T-helper 2 cell treated with Interferon-gamma antibody and Interleukin-4, amounts not matched to agents 100 ng/mL and 5 ng/mL, for 36 hours (primary cell): ENCODE measurements around the gene SLC16A13. TPM values are rescaled to one million over a fixed set of nuclear protein-coding genes. Genes with fewer than 3 reads are reported as not detected.

ENCODE experiments used
- intact Hi-C: fragments of 100-400 bp; cut with micrococcal nuclease; formaldehyde crosslinking; loops from one replicate; pipeline ENCODE4 v1.15.1; 2023
- total RNA-seq: library from RNA; stranded (reverse); gene quantifications from 2 replicates; pipeline ENCODE4 v1.2.3, GENCODE V29; 2022

Gene SLC16A13
- total RNA-seq, 1 donor from 2014 or later = 19.5 TPM

DNA sequence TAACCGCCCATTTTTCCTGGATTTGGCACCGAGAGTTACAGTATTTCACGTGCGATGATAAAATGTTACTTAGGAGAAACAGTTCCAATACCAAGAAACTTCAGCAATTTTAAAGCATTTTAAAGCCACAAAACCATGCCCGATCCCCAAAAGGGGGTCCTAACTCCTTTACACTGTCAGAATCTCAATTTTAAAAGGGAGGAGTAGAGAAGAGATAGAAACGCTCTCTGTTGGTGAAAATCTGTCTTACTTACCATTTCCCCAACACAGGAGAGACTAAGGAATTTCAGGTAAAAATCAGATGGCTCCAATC lies 23.9 kb upstream of the SLC16A13 start:
- intact Hi-C loops = loop anchor here (5.0 to 10.0 kb wide), 4 partner anchors 170 to 1527 kb away; partner anchors contain the start of genes DERL2, MIS12 and NLRP1

DNA sequence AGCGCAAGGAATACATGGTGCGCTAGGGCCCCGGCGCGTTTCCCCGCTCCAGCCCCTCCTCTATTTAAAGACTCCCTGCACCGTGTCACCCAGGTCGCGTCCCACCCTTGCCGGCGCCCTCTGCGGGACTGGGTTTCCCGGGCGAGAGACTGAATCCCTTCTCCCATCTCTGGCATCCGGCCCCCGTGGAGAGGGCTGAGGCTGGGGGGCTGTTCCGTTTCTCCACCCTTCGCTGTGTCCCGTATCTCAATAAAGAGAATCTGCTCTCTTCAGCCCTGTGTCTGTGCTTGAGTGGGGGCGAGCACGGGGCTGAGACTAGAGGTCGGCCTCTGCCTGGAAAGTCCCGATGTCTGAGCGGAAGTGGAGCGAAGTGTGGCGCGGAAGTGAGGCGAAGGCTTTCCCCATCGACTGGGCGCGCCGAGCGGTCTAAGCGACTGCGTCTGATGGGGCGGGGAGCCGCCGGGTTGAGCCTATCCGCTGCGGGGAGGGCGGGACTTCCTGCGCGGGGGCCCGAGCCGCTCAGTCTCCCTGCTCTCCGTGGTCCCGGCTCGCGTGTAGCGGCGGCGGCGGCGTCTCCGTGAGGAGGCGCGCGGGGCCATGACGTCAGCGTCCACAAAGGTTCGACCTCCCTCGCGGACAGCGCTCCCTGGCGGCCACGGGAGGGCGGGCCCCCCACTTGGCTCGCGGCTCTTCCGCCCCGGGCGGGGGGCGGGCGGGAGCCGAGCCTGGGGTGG lies 21.4 kb upstream of the SLC16A13 start:
- intact Hi-C loops = loop anchor here (1.0 to 10.0 kb wide), 8 partner anchors 8 to 1530 kb away; partner anchors contain the start of genes DERL2, KIAA0753, MIS12 and NLRP1

DNA sequence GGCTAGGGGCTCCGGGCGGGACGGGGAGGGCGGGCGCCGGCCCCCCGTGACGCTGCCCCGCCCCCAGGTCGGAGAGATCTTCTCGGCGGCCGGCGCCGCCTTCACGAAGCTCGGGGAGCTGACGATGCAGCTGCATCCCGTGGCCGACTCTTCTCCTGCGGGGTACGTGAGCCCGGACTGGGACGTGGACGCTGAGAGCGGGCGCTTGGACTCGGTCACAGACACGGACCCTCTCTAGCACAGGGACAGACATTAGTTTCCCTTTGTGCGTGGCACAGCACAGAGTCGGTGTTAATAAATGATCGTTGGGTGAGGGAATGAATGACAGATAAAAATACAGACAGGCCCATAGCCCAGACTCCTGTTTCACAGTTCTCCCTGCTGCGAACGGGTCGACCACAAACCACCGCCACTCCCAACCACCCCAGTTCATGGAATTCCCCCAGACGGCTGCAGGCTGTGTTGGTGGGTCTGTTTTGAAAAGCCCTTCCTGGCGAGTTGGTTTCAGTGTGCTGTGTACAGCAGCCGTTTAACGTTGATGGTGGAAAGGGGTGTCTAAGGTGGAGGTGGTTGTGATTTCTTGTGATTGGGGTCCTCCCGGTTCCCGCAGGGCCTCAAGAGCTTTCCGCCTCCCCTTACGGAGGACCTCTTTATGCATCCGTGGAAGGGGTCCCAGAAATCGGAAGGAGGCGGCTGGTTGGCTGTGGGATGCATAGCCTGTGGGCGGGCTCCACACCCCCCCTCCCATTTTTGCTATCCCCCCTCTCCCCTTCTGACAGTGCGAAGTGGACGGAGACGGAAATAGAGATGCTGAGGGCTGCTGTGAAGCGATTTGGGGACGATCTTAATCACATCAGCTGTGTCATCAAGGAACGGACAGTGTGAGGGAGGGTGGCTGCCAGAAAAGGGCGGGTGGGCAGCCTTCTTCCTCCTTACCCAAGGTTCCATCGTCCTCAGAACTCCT lies 20.5 kb upstream of the SLC16A13 start:
- intact Hi-C loops = loop anchor here (1.0 to 10.0 kb wide), 8 partner anchors 7 to 1530 kb away; partner anchors contain the start of genes DERL2, KIAA0753, MIS12 and NLRP1

DNA sequence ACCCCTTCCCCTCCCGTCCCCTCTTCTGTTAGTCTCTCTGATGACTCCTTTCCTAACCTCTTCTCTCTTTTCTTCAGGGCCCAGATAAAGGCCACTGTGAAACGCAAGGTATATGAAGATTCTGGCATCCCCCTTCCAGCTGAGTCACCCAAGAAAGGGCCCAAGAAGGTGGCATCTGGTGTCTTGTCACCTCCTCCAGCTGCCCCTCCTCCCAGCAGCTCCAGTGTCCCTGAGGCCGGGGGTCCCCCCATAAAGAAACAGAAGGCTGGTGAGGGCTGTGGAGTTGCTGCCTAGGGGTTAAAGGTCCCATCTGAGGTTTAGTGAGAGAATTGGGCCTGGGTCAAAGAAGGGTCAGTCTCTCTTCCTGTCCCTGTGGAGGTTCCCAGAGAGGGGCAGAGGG lies 19.4 kb upstream of the SLC16A13 start:
- intact Hi-C loops = loop anchor here (10.0 kb wide), 2 partner anchors 1432 to 1532 kb away; partner anchors contain the start of genes DERL2, MIS12 and NLRP1

DNA sequence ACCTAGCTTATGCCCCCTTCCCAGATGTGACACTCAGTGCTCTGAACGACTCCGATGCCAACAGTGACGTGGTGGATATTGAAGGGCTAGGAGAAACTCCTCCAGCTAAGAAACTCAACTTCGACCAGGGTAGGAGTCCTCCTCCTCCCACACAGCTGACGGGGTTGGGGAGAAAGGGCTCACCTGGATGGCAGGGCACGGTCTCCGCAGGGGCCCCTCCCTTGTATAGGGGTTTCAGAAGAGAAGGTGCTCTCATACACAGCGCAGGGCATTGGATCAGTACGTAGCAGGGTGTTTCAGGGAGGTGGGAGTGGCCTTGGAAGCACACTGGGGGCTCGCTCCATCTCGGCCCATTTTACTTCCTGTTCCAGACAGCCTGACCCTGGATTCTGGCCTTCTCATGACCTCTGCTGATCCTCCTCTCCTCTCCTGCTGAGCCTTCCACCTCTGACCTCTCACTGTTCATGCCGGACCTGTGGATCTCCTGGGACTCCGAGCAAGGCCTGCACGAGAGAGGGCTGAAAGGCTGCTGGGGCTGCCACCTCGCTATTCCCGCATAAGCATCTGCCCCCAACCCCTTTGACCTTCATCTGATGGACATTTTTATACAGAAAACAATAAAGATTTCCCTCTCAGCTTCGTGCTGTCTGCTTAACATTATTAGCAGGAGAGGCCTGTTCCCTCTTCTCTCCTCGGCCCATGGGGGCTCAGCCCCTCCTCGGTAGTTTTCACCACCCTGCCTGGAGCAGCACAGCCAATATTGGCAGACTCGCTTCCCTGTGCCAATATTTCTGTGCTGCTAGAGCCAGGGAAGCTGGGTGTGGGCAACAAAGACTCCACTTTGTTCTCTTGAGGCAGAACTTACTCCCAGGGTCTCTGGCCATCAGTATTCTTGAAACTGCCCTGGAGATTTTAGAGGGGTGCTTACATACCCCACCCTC lies 18.7 kb upstream of the SLC16A13 start:
- intact Hi-C loops = loop anchor here (10.0 kb wide), 2 partner anchors 1432 to 1532 kb away; partner anchors contain the start of genes DERL2, MIS12 and NLRP1

DNA sequence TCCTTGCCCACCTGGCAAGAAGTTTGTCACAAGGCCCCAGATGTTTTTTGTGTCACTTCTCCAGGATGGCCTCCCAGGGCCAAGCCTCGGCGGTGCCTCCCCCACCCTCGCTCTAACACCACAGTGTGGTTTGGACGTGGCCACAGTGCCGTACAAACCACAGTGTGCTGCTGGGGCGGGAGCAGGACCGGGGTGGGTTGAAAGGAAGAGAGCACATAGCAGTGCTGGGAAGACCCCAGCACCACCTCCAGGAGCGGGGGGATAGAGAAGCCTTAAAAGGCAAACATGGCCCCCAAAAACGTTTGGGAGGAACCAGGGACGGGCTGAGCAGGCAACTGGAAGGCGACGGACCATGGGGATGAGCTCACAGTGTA lies 18.0 kb upstream of the SLC16A13 start:
- intact Hi-C loops = loop anchor here (10.0 kb wide), 2 partner anchors 1433 to 1533 kb away; partner anchors contain the start of genes DERL2, MIS12 and NLRP1

DNA sequence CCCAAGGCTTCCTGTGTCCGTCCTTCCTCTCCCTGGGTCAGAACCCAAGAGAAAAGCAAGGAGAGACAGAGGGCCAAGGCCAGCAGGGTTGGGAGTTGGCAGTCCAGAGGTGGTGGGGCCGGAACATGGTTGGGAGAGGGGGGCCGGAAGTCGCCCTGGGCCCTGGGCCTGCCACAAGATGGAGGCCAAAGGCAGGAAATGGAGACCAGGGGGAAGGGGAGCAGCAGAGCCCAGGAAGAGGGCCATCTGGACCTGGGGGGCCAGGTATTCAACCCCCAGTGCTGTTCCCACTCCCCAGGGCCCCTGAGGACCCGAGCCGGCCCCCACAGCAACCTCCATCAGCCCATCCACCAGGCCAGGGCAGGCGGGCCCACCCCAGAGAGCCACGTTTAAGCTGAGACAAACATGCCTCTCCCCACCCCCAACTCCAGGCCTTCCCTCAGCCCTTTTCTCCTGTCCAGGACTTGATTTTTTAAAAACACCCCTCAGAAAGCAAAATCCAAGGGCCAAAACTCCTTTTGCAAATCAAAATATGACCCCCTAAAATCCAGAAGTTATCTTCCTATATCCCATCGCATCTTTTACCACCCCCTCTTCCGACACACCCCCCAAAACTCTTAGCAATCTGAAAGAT lies 17.4 kb upstream of the SLC16A13 start:
- intact Hi-C loops = loop anchor here (10.0 kb wide), 2 partner anchors 1434 to 1534 kb away; partner anchors contain the start of genes DERL2, MIS12 and NLRP1

DNA sequence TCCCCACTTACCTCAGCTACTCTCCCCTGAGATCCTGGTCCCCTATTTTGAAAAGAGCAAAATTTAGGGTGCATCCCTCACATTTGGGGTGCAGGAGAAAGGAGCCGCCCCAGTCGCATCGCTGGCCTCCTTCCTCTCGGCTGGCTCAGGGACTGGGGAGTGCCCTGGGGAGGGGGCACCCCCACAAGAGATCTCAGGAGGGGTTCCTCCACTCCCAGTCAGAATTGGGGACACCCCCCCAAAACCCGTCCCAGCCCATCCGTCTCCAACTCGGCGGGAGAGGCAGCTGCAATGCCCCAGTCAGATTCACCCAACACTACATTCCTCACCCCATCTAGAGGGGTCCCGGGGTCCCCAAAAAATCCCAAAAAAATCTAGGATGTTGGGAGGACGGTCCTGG lies 16.4 kb upstream of the SLC16A13 start:
- intact Hi-C loops = loop anchor here (10.0 kb wide), 2 partner anchors 1435 to 1535 kb away; partner anchors contain the start of genes DERL2, MIS12 and NLRP1

DNA sequence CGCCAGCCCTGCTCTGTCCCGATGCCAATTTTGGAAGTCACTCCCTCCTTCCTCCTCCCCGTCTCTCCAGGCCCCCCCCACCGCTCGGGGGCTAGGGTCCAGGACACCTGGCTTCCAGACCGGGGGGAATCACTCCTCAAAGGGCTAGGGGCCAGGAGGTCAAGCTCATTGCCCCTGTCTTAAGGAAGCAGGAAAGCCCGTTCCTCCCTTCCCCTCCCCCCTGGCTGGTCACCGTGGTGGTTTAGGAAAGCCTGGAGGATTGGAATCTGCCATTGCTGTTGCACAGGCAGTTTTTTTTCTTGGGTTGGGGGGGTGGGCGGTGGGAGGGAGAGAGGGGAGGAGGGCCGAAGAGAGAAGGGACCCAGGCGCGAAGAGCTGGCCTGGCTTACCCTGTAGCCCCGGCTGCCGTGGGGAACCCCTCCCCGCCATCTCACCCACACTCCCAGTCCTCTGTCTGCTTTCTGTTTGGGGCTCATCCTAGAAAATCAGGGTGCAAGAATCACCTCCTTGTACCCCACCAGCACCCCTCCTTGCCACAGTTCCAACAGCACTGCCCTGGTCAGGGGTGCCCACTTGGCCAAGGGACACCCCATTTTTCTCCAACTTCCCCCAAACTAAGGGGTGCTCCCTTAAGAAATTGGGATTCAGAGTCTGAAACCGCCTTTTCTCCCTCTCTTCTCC lies 15.8 kb upstream of the SLC16A13 start:
- intact Hi-C loops = loop anchor here (5.0 to 10.0 kb wide), 3 partner anchors 108 to 1535 kb away; partner anchors contain the start of genes DERL2, MIS12 and NLRP1

DNA sequence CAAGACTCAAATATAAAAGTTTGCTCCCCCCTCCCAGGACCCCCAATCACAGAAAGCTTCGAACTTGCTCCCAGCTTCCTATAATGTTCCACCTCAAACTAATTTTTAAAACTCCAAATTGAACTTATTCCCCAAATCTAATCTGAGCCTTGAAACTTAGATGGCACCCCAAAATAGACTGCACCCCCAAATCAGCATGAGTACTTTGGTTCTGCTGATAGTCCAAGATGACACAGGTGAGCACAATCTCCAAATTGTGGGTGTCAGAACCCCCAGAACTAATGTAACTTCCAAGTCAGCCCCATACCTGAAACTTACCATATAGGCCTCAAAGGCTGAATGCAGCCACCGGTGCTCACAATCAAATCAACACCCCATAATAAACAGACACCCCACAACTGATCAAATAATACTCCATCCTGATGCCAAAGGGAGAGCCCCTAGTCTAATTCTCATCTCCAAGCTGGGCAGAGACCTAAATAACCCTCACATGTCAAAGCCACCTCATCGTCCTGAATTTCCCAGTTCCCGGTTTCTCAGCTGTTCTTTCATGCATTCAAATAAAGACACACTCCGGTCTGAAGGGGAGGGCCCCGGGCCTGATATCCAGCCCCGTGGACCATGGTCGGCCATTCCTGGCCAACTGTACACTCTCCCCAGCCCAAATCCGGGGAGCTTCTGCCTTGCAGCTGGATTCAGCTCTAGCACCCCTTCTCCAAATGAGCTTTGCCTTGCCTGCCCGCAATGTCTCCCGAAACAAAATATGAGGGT lies 14.7 kb upstream of the SLC16A13 start:
- intact Hi-C loops = loop anchor here (5.0 kb wide), 1 partner anchor 109 kb away; no protein-coding TSS in a partner anchor

DNA sequence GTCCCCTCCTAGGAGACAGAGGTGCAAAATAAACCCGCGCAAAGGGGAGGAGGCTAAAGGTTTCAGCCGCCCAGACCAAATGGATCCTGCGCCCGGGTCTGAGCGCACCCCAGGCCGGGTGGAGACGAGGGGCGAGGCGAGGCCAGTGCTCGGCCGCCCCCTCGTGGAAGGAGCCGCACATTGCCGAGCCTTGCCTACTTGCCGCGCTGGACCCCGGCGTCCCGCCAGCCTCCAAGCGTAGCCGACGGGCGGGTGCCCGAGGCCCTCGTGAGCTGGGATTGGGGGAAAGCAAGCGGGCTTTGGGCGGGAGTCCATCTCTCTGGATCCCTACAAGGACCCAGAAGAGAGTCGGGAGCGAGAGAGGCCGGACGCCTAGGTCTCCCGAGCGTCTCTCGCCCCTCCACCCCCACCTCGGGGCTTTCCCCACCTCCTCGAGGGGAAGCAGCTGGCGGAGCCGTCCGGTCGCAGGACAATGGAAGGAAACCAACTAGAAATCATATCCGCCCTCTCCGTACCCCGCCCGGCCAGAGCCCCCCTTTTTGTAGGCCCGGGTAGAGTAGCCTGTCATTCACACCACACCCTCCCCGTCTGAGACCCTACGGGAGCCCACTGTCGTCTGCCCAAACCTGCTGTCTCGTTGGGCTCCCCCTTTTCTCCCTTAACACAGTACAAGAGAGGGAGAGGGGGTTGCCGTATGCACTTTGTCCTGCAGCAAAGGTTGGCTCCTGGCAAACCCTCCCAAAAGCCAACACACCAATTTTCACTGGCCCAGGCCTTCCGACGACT lies 13.6 kb upstream of the SLC16A13 start:
- intact Hi-C loops = loop anchor here (1.0 to 5.0 kb wide), 2 partner anchors 8 to 110 kb away; a partner anchor contains a TSS

DNA sequence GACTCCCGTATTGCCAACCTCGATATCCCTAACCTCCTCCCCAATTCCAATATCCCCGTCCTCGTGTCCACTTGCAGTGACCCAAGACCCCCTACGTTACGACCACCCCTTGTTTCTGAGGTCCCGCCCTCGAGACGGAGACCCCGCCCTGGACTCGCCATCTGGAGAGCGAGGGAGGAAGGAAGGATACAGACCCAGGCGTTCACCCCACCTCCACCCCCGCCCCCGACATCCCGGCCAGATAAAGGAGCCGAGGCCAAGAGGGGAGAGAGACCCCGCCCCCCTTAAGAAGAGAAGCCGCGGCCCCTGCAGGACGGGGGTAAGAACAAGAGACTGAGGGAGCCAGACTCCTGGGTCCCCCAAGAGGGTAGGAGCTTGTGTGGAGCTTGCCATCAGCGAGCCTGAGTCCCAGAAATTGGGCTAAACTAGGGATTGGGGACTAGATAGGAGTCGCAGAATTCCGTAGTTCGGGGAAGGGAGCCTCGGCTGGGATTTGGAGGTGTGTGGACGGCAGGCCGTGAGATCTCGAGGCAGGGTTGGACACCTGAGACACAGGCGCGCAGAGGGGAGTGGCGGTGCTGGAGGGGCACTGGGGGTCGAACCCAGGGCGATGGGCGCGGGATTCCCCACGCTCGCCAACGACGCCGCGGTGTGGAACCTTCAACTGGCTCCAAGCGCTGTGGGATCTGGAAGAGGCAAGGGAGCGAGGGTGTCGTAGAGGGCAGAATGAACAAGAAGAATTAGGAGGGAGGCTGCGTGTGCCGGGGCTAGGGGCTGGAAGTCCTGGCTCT lies 12.8 kb upstream of the SLC16A13 start, which contains the start of gene BCL6B:
Gene BCL6B (plus strand): TSS at position 270 of the 791 bp plus-strand sequence. CDS start 622 bp downstream, outside the sequence.
- intact Hi-C loops = loop anchor here (1.0 to 5.0 kb wide), 3 partner anchors 9 to 111 kb away; a partner anchor contains a TSS

DNA sequence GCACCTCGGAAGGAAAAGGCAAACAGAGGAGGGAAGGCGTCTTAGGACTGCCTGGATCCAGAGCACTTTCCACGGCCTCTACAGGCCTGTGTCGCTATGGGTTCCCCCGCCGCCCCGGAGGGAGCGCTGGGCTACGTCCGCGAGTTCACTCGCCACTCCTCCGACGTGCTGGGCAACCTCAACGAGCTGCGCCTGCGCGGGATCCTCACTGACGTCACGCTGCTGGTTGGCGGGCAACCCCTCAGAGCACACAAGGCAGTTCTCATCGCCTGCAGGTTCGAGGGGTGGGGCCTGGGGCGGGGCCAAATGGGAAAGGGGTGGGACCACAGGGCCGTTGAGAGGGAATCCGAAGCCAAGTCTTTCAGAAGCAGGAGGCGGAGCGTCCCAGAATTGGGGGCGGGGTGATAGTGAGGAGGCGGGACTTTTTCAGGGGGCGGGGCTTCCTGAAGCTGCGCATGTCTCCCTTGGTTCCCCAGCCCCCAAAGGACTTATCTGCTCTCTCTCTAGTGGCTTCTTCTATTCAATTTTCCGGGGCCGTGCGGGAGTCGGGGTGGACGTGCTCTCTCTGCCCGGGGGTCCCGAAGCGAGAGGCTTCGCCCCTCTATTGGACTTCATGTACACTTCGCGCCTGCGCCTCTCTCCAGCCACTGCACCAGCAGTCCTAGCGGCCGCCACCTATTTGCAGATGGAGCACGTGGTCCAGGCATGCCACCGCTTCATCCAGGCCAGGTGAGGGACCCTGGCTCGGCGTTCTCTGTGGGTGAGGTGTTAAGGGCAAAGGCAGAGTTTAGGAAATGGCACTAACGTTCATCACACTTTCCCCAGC lies 12.0 kb upstream of the SLC16A13 start:
- intact Hi-C loops = loop anchor here (1.0 to 5.0 kb wide), 2 partner anchors 12 to 111 kb away; no protein-coding TSS in a partner anchor

DNA sequence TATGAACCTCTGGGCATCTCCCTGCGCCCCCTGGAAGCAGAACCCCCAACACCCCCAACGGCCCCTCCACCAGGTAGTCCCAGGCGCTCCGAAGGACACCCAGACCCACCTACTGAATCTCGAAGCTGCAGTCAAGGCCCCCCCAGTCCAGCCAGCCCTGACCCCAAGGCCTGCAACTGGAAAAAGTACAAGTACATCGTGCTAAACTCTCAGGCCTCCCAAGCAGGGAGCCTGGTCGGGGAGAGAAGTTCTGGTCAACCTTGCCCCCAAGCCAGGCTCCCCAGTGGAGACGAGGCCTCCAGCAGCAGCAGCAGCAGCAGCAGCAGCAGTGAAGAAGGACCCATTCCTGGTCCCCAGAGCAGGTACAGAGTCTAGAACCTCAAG lies 11.4 kb upstream of the SLC16A13 start:
- intact Hi-C loops = loop anchor here (5.0 kb wide), 1 partner anchor 112 kb away; no protein-coding TSS in a partner anchor

DNA sequence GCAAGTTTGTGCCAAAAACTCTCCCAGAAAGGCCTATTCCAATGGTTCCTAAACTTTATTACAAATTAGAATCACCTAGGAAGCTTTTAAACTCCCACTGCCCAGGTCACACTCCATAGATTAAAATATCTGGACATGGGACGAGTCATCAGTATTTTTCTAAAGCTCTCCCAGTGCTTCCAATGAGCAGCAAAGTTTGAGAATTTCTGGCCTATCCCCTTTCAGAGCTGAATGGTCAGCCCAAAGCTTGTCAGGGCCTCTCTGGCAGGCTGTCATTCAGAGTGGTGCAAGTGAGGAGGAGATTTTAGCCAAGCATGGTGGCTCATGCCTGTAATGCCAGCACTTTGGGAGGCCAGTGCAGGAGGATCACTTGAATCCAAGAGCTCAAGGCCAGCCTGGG lies 10.6 kb upstream of the SLC16A13 start:
- intact Hi-C loops = no loop called here
